ENCODE data around the gene CD55.

CD55 gene

DNA sequence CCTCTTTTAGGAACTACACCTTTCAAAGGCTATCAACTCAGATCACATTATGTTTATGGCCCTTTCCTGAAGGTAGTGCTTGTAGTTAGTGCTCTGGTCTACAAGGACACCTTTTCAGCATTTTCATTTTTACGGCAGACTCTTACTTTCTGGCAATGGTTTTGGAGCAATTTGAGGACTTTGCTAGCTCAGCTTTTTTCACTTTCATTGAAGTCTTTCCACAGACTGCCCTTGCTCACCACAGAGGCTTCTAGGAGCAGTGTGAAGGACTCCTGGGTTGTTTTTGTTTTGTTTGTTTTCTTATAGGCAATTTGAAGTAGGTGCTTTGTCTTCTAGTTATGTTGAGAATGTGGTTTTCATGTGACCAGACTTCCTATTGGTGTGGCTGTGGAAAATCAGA is 43.1 kb downstream of the CD55 start:
- no peak for DNase-seq

DNA sequence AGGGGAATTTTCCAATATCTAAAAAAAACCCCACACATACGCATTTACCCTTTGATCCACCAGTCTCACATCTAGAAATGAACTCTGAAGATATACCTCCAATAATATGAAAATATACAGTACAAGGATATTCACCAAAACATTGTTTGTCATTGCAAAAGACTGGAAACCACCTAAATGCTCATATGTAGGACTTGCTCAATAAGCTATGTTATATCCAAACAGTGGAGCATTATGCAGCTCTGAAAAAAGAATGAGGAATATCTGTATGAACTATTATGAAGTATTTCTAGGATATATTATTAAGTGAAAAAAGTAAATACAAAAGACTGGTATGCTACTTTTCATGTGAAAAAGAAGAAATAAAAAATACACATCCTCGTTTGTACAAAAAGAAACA is 43.6 kb downstream of the CD55 start:
- DNase-seq: no peak

DNA sequence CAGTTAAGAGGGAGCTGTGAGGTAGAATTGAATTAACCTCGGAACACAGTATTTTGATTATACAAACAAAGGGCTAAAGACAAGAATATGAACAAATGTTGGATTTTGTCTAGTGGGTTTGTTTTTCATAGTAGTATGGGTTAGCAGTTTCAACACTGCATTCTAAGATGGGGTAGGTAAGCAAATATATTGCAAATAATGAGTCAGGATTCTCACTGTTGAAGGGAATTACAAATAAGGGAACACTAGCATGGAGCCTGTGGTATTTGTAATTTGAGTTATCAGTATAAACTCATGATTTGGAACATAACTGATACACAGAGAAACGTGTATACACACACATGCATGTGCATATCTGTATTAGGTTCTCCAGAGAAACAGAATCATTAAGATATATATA is 44.5 kb downstream of the CD55 start:
- DNase-seq: no peak

DNA sequence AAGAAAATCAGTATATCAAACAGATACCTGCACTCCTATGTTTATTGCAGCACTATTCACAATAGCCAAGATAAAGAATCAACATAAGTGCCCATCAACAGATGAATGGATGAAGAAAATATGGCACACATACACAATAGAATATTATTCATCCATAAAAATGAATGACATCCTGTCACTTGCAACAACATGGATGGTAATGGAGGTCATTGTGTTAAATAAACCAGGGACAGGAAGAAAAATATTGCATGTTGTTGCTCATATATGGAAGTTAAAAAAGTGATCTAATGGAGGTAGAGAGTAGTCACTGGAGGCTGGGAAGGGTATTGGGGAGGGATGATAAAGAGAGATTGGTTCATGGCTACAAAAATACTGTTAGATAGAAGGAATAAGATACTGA is 67.2 kb downstream of the CD55 start:
- no peak for DNase-seq

DNA sequence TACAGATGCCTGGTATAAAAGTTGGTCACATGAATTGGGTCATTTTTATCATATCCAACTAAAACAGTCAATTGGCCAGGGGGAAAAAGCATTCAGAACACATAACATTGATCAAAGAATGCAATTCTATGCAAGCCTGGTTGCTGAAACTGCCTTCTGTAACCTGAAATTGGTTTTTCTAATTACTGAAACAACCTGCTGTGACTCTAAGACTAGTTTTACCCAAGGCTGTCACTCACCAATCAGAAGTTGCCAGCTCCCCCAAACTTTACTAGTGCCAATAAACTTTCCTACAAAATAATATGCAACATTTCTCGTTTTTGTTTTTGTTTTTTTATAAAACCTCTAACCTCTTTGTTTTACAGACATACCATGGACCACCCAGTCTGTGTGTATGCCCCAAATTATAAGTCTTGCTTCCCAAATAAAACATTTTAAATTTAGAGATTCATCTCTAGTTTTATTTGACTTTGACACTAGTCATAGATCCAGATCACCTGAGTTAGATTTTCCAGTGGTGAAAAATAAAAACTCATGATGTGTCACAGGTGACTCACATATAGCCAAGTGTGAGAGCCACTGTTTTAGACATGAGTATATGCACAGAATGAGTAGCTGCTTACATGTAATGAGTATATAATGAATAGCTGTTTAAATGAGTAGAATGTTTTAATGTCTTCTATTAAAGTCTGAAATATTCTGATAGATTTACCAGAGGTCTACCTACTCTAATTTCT is 68.4 kb downstream of the CD55 start:
- DNase-seq: no peak

DNA sequence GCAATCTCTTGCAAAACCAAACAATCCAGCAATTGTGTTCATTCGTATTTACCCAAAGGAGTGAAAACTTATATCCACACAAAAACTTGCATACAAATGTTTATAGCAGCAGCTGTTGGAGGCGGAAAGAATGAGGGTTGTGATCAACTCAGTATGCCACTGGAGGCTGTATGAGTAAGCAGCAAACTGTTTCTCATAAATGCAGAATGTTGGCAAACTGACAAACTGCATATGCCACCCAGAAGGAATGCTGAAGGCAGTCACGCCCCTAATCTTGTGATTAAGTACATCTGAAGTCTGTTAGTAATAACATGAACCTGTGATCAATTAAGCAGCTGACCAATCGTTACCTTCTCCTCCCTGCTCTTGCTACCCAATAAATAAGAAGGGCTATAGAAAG is 72.1 kb downstream of the CD55 start:
- DNase-seq: peak; percentile 28

DNA sequence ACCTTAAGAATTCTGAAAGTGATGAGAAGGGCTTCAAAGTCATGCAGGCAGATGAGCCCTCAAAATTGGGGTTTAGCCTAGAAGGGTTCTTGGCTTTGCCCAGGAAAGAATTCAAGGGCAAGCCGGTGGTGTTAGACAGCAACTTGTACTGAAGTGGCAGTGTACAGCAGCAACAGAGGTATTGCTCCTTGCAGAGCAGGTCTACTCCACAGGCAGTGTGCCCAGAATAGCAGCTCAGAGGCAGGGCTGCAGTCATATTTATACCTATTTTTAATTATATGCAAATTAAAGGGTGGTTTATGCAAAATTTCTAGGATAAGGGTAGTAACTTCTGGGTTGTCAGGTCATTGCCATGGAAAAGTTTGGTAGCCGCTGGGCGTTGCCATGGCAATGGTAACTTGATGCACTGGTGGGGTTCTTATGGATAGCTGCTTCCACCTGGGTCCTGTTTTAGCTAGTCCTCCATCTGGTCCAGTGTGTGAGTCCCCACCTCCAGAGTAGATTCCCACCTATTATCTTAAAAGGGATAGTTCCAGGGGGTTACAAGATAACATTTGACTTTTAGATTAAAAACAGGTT is 74.8 kb downstream of the CD55 start:
- DNase-seq: peak; percentile 9

DNA sequence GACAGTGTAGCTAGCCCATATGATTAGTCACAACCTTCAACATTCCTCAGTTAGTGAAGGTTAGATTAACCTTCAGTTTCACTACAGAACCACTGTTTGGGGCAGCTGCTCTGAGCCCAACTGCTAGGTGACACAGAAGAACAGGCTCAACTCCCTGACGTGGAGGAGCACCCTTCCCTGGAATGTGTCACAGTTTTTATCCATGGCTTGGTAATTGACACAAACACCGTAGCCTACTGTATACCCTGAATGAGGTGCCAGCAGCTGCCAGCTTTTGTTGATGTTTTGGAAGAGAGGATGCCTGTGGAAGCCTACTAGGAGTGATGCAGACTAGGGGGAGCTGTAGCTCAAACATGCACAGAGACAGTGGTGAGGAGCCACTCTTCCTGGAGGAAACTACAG is 76.0 kb downstream of the CD55 start:
- DNase-seq: no peak

DNA sequence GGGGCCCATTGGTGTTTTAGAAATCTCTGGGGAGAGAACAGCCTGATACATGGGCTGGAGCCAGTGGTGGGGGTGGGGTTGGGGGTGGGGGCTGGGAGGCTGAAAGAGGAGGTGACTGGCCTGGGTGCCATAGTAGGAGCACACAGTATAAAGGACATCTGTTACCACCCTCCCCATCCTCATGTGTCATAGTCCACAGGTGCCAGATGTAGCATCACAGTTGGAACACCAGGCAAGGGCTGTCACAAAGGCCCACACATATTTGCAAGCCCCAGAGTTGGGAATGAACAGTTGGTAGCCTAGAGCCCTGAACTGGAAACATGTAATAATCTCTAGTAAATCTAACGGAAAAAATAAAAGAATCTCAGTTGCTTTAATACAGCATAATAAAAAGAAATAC is 77.5 kb downstream of the CD55 start:
- peak; percentile 74 for DNase-seq

DNA sequence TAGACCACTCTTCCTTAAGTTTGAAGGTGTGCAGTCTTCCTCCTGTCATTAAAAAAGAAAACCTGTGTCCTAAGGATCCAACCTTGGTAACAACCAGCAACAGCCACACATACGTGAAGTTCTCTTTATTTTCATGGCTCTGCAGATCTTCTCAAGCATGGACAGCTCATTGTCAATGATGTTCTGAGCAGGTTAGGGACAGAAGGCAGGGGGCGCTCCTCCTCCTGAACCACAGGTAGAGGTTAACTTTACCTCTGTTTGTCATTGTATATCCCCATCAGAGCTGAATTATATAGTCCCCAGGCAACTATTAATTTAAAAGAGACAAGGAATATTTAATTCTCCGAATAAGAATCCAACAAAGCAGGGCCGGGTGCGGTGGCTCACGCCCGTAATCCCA is 80.1 kb downstream of the CD55 start:
- no peak for DNase-seq

DNA sequence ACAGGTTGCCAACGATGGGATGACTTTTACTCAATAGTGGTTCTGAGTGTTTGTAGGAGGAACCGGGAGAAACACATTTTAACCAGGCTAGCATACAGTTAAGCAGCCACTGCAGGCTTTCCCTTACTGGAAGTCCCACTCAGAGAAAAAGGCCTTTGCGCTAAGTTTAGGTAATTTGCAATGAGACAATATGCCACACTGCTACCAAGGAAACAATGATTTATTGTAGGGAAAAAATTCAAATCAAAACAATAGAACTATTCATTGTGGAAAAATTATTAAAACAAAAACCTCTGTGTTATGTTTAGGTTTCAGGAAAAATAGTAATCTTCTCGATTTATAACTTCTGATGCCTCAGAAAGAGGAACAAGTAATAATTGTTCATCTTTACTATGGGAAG is 81.3 kb downstream of the CD55 start:
- no peak for DNase-seq

DNA sequence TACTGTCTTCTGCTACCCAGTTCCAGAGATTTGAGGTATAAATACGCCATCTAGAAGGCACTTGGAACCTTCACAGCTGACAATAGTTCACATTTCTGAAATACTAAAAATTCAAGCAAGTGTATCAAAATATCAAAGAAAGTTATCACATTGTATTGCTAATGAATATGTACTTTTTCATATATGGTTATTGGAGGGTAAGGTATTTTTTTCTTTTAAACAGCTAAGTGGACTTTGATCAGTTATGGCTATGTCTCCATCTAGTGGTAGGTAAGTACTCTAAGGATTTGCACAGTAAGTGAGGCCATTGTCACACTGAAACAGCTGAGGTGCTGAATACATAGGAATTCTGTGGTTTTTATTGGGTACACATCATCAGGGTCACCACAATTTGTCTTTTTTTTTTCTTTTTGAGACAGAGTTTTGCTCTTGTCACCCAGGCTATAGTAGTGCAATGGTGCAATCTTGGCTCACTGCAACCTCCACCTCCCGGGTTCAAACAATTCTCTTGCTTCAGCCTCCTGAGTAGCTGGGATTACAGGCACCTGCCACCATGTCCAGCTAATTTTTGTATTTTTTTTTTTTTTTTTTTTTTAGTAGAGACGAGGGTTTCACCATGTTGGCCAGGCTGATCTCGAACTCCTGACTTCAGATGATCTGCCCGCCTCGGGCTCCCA is 83.5 kb downstream of the CD55 start:
- DNase-seq: peak; percentile 73

DNA sequence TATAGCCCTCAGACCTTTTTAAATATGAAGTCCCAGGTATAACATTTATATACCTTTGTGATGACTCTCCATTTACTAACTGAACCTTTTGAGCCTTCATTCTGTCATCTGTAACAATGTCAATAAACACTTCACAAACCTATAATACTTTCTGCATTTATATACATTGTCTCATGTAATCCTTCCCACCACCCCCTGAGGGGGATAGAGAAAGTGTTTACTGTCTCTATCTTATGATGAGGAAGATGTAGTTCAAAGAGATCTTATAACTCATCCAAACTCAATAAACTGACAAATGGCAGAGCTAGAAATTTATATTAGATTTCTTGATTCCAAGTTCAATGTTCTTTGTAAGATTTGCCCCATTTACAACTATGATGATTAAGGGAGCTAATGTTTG is 84.3 kb downstream of the CD55 start:
- DNase-seq: no peak

DNA sequence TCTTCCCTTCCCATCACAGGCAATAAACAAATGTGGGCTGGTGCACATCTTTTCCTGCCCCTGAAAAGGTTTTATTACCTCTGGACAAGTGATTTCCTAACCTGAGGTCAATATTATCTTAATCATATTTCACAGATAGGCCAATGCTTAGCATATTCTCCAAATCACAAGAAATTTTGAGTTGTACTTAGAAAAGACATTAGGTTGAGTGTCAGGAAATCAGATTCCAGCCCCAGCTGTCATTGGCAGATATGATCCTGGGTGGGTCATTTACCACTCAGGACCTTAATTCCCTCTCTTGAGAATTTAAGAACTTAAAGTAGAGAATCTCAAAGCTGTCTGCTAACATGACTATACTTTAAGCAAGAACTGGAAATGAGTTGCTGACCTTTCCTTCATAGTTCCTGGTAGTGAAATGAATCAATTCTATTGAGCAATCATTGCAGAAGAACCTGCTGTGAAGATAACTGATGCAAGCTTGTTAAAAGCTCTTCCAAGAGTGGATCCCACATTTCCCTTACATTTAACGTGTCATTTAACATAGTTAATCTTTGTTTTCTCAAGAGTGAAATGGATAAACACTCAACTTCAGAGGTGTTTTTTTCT is 86.3 kb downstream of the CD55 start:
- DNase-seq: no peak

Data from NCI-H2171 treated with DMSO at 0.1 percent for 48 hours (cell line).